Fibroblast of villous mesenchyme (primary cell): Measurements from ENCODE around the gene OXSR1. TPM values are rescaled to one million over a fixed set of nuclear protein-coding genes. Genes with fewer than 3 reads are reported as not detected.

Experiments used
- DNase-seq: peaks from one replicate; pipeline ENCODE4 v3.0.0-alpha.2; 2010; ENCODE audit warnings: low read depth
- H3K4me3 ChIP-seq: 2 replicates; pipeline ENCODE4 v1.5.1; 2011; ENCODE audit warnings: low read depth, mild to moderate bottlenecking, low read length
- CTCF ChIP-seq: IDR thresholded peaks from 2 replicates; pipeline ENCODE4 v1.5.1; 2012; ENCODE audit warnings: low read depth, mild to moderate bottlenecking, low read length; ENCODE audit not compliant: insufficient read depth
- small RNA-seq: library from RNA; depleted of rRNA; stranded (forward); fragments of <200 nt; gene quantifications from one replicate; pipeline ENCODE3, GENCODE V24; 2012
- total RNA-seq: library from RNA; depleted of rRNA; stranded (reverse); fragments of >200 nt; gene quantifications from 2 replicates; pipeline ENCODE4 v1.2.3, GENCODE V29; 2012

The OXSR1 gene
- total RNA-seq, 1 donor = 68.2 TPM

- peak; percentile 50 for TF ChIP-seq CTCF
- DNase-seq = peak; percentile 18
- no peak overlapping the region for H3K4me3 ChIP-seq
Observed at GRCh38 chr3:38297947-38298711, 132.8 kb downstream of the OXSR1 start.

Small RNAs within 50 kb of the gene (small RNA-seq; reads per million reads assigned to genes)
- gene RF00019 (not detected), gene RNU6-235P (not detected)

Other genes starting within 250 kb of the OXSR1 start
- gene VILL, start 174.8 kb upstream of the OXSR1 start, total RNA-seq = 4.3 and 5.5 TPM in 2 replicates
- gene PLCD1, start 135.9 kb upstream of the OXSR1 start, total RNA-seq = 15.1 and 15.5 TPM in 2 replicates
- under 0.01 TPM in 1 of 2 replicates, not detected in the other for gene DLEC1, start 126.3 kb upstream of the OXSR1 start, total RNA-seq
- gene ACAA1, start 28.4 kb upstream of the OXSR1 start, total RNA-seq = 18.1 and 20.0 TPM in 2 replicates
- 6.9 and 10.6 TPM in 2 replicates for gene MYD88, start 26.9 kb upstream of the OXSR1 start, total RNA-seq
- gene SLC22A13, start 100.3 kb downstream of the OXSR1 start, total RNA-seq = 0.32 and 0.43 TPM in 2 replicates
- gene SLC22A14, start 116.8 kb downstream of the OXSR1 start, total RNA-seq = 0.32 and 0.86 TPM in 2 replicates
- 4.3 and 4.8 TPM in 2 replicates for gene XYLB, start 181.2 kb downstream of the OXSR1 start, total RNA-seq